ENCODE results near the gene PBLD. TPM values are rescaled to one million over a fixed set of nuclear protein-coding genes. Genes with fewer than 3 reads are reported as not detected.

Gene PBLD
- polyA plus RNA-seq, 1 donor (not counting 4 experiments of a cell fraction or from before 2014, with no cell fraction given) = 1.00 TPM

DNA sequence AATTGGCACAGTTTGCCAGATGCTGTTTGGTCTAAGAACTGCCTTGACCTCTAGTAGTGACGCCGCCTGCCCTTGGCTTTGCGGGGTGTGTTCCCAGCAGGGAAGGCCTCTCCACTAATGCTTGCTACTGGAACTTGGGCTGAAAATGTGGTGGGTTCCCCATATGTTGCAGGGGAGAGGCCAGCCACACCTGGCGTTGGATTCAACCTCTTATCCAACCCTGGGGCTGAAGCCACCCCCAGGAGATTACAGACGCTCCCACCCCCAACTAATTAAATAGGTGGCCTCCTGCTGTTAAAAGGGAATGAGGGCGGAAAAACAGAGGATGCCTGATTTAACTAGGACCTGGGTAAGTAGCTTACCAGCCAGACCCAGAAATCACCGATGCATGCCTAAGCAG, 81.6 kb downstream of the PBLD start:
- Histone ChIP-seq H3K9ac (ENCODE audit: control insufficient read depth, extremely low read depth, insufficient read depth, low read length) (no peak overlapping the region), H2AFZ (ENCODE audit: control insufficient read depth, low read length) (no peak overlapping the region), H3K4me1 (ENCODE audit: control insufficient read depth, extremely low read depth, insufficient read depth, low read length) (no peaks in the 10 kb centered on the region), H3K79me2 (ENCODE audit: control insufficient read depth, insufficient read depth, low read length) (no peaks in the 10 kb centered on the region), H3K9me1 (ENCODE audit: control insufficient read depth, extremely low read depth, insufficient read depth, low read length) (no peaks in the 10 kb centered on the region), H3K27me3 (ENCODE audit: control insufficient read depth, extremely low read depth, insufficient read depth, low read length) (no peaks in the 10 kb centered on the region), H3K4me2 (ENCODE audit: control insufficient read depth, extremely low read depth, insufficient read depth, low read depth, low read length) (no peak overlapping the region), H3K36me3 (ENCODE audit: control insufficient read depth in 2 of 2, extremely low read depth in 1 of 2, insufficient read depth in 2 of 2, low read length in 2 of 2) (no peaks in the 10 kb centered on the region), H3K4me3 (ENCODE audit: control insufficient read depth in 2 of 3, extremely low read depth in 1 of 3, insufficient read depth in 2 of 3, low read depth in 1 of 3, low read length in 3 of 3) (no peak overlapping the region), H3K9me3 (ENCODE audit: control insufficient read depth, low read depth, low read length) (no peaks in the 10 kb centered on the region), H3K27ac (ENCODE audit: control insufficient read depth, insufficient read depth, low read length) (no peak overlapping the region), H4K20me1 (ENCODE audit: control insufficient read depth, extremely low read depth, insufficient read depth, low read length) (no peaks in the 10 kb centered on the region)
- DNase-seq (ENCODE audit: low read depth, low spot score) = no peak
- TF ChIP-seq, protein P1, sequence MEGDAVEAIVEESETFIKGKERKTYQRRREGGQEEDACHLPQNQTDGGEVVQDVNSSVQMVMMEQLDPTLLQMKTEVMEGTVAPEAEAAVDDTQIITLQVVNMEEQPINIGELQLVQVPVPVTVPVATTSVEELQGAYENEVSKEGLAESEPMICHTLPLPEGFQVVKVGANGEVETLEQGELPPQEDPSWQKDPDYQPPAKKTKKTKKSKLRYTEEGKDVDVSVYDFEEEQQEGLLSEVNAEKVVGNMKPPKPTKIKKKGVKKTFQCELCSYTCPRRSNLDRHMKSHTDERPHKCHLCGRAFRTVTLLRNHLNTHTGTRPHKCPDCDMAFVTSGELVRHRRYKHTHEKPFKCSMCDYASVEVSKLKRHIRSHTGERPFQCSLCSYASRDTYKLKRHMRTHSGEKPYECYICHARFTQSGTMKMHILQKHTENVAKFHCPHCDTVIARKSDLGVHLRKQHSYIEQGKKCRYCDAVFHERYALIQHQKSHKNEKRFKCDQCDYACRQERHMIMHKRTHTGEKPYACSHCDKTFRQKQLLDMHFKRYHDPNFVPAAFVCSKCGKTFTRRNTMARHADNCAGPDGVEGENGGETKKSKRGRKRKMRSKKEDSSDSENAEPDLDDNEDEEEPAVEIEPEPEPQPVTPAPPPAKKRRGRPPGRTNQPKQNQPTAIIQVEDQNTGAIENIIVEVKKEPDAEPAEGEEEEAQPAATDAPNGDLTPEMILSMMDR (optimal IDR thresholded peaks at IDR 0.05 in 1 of 3, IDR thresholded peaks at IDR 0.05 in 1 of 3, conservative IDR thresholded peaks at IDR 0.05 in 1 of 3; ENCODE audit: extremely low read depth in 1 of 3, insufficient read depth in 2 of 3, low read length in 3 of 3) = no peak
- TF ChIP-seq EZH2 (IDR thresholded peaks at IDR 0.05; ENCODE audit: low read length) = no peak
- dilution Hi-C loops (cut with MboI; ENCODE audit: extremely low pct_ligation_motif_present, low sequenced_read_pairs) = no loop called here
- no peak for FAIRE-seq

GRCh38 chr10:68249297-68249696, 83.4 kb downstream of the PBLD start:
- FAIRE-seq = no peak
- dilution Hi-C loops (cut with MboI; ENCODE audit: extremely low pct_ligation_motif_present, low sequenced_read_pairs) = no loop called here
- TF ChIP-seq, protein P1 (optimal IDR thresholded peaks at IDR 0.05 in 1 of 3, IDR thresholded peaks at IDR 0.05 in 1 of 3, conservative IDR thresholded peaks at IDR 0.05 in 1 of 3; ENCODE audit: extremely low read depth in 1 of 3, insufficient read depth in 2 of 3, low read length in 3 of 3) = no peak
- no peak for TF ChIP-seq EZH2 (IDR thresholded peaks at IDR 0.05; ENCODE audit: low read length)

More at GRCh38 chr10:68249297-68249696, 83.4 kb downstream of the PBLD start:
- Histone ChIP-seq H3K4me2 (ENCODE audit: control insufficient read depth, extremely low read depth, insufficient read depth, low read depth, low read length) (no peak overlapping the region), H3K36me3 (ENCODE audit: control insufficient read depth in 2 of 2, extremely low read depth in 1 of 2, insufficient read depth in 2 of 2, low read length in 2 of 2) (no peaks in the 10 kb centered on the region), H3K4me3 (ENCODE audit: control insufficient read depth in 2 of 3, extremely low read depth in 1 of 3, insufficient read depth in 2 of 3, low read depth in 1 of 3, low read length in 3 of 3) (no peak overlapping the region), H3K9me3 (ENCODE audit: control insufficient read depth, low read depth, low read length) (no peaks in the 10 kb centered on the region), H3K9me1 (ENCODE audit: control insufficient read depth, extremely low read depth, insufficient read depth, low read length) (no peaks in the 10 kb centered on the region), H4K20me1 (ENCODE audit: control insufficient read depth, extremely low read depth, insufficient read depth, low read length) (no peaks in the 10 kb centered on the region), H3K27me3 (ENCODE audit: control insufficient read depth, extremely low read depth, insufficient read depth, low read length) (no peaks in the 10 kb centered on the region), H3K9ac (ENCODE audit: control insufficient read depth, extremely low read depth, insufficient read depth, low read length) (no peak overlapping the region), H3K27ac (ENCODE audit: control insufficient read depth, insufficient read depth, low read length) (no peak overlapping the region), H3K4me1 (ENCODE audit: control insufficient read depth, extremely low read depth, insufficient read depth, low read length) (no peaks in the 10 kb centered on the region), H3K79me2 (ENCODE audit: control insufficient read depth, insufficient read depth, low read length) (no peaks in the 10 kb centered on the region), H2AFZ (ENCODE audit: control insufficient read depth, low read length) (no peak overlapping the region)
- no peak for DNase-seq (ENCODE audit: low read depth, low spot score)

Data from keratinocyte (primary cell).